T-cell (primary cell): ENCODE results near the gene LMF1. TPM values are rescaled to one million over a fixed set of nuclear protein-coding genes. Genes with fewer than 3 reads are reported as not detected.
"Not testable (repeated sequence)": the region's sequence is repeated elsewhere in the genome, so short reads cannot be mapped to it uniquely, and the experiment has no call there.

Experiments
- ATAC-seq, 4 experiments: fragments of 200-7000 bp in 3 of 4; fragments of 150-1000 bp in 1 of 4; cut with Tn5 transposase; replicated peaks in 1 of 4; 1 replicate in 3 of 4; 2 replicates in 1 of 4; pipeline ENCODE4 v1.10.0; 2021; ENCODE audit warnings: moderate library complexity in 3 of 4, mild to moderate bottlenecking in 2 of 4, moderate number of reproducible peaks in 1 of 4
- CTCF ChIA-PET, 2 donors: fragments of 300-600 bp; sonication (Branson Sonifier 250); formaldehyde crosslinking; loops; one replicate each; lab custom pipeline; 2022; ENCODE audit warnings: antibody characterized with exemption in 2 of 2; lab: Charles Lee
- POLR2A ChIA-PET, 2 donors: fragments of 300-600 bp; sonication (Branson Sonifier 250); formaldehyde crosslinking; loops; one replicate each; lab custom pipeline; 2022; ENCODE audit warnings: antibody characterized with exemption in 2 of 2; lab: Charles Lee
- DNase-seq, 35 experiments: peaks; one replicate each; pipeline versions ENCODE4 v3.0.0 to v3.0.0-alpha.2; 2013 to 2023
- H3K27ac ChIP-seq: one replicate; pipeline ENCODE4 v1.5.1; 2013; ENCODE audit warnings: low read length
- H3K27me3 ChIP-seq, 2 experiments: replicated peaks in 1 of 2; 1 replicate in 1 of 2; 2 replicates in 1 of 2; pipeline versions ENCODE4 v1.6.1 to v1.7.0; 2013; ENCODE audit warnings: low read length in 1 of 2, mixed read lengths in 1 of 2; ENCODE audit not compliant: control insufficient read depth in 2 of 2, insufficient read depth in 2 of 2; ENCODE audit errors: extremely low read depth in 1 of 2
- H3K36me3 ChIP-seq, 2 donors: 1 replicate in 1 of 2; 2 replicates in 1 of 2; pipeline versions ENCODE4 v1.6.1 to v1.7.0; 2013; ENCODE audit warnings: low read length in 1 of 2; ENCODE audit not compliant: control insufficient read depth in 2 of 2, insufficient read depth in 1 of 2; ENCODE audit errors: extremely low read depth in 1 of 2
- H3K4me1 ChIP-seq, 2 experiments: 1 replicate in 1 of 2; 2 replicates in 1 of 2; pipeline versions ENCODE4 v1.6.1 to v1.7.0; 2013; ENCODE audit warnings: low read length in 2 of 2, mixed read lengths in 1 of 2; ENCODE audit not compliant: insufficient read depth in 2 of 2, control insufficient read depth in 1 of 2; ENCODE audit errors: extremely low read depth in 1 of 2
- H3K4me3 ChIP-seq, 2 donors: 1 replicate in 1 of 2; 2 replicates in 1 of 2; pipeline versions ENCODE4 v1.5.1 to v1.7.0; 2013; ENCODE audit warnings: mild to moderate bottlenecking in 2 of 2, low read length in 1 of 2, moderate library complexity in 1 of 2; ENCODE audit not compliant: control insufficient read depth in 1 of 2; ENCODE audit errors: extremely low read depth in 1 of 2
- H3K9me3 ChIP-seq: 2 replicates; pipeline ENCODE4 v1.7.0; 2013
- H3K27ac Mint-ChIP-seq, 2 donors: one replicate each; pipeline ENCODE4 v1.8.0; 2020 to 2021; ENCODE audit warnings: mild to moderate bottlenecking in 2 of 2, mixed read lengths in 2 of 2
- H3K27me3 Mint-ChIP-seq, 2 donors: one replicate each; pipeline ENCODE4 v1.8.0; 2021 to 2022; ENCODE audit warnings: mixed read lengths in 2 of 2
- H3K36me3 Mint-ChIP-seq: one replicate; pipeline ENCODE4 v1.8.0; 2021; ENCODE audit warnings: mixed read lengths
- H3K4me1 Mint-ChIP-seq, 3 donors: one replicate each; pipeline ENCODE4 v1.8.0; 2020 to 2022; ENCODE audit warnings: mixed read lengths in 3 of 3, mild to moderate bottlenecking in 1 of 3
- H3K4me3 Mint-ChIP-seq, 3 donors: one replicate each; pipeline ENCODE4 v1.8.0; 2020 to 2022; ENCODE audit warnings: mild to moderate bottlenecking in 3 of 3, mixed read lengths in 3 of 3, moderate library complexity in 3 of 3
- H3K9me3 Mint-ChIP-seq, 3 donors: one replicate each; pipeline ENCODE4 v1.8.0; 2020 to 2022; ENCODE audit warnings: mixed read lengths in 3 of 3
- WGBS: methylation state at CpG from one replicate; pipeline ENCODE4 v1.1.5; 2013; ENCODE audit warnings: missing lambda C conversion rate; ENCODE audit not compliant: insufficient coverage; 5-methylcytosine and 5-hydroxymethylcytosine counted together
- total RNA-seq, 35 experiments: library from RNA in 6 of 35; stranded (reverse) in 6 of 35; fragments of 120-200 nt in 1 of 35; gene quantifications; one replicate each; pipeline versions ENCODE4 v1.2.1 to v1.2.4 and lab custom pipeline; 2013 to 2026

The LMF1 gene
- total RNA-seq, 5 donors from 2014 or later (not counting 1 experiment from before 2014, with no cell fraction given) = 46.6 to 59.4 (median 51.1) TPM

GRCh38 chr16:858971-859370 lies 111.8 kb downstream of the LMF1 start:
- CTCF ChIA-PET, POLR2A ChIA-PET: not testable (repeated sequence)
- H3K9me3 Mint-ChIP-seq = peaks cover 7 to 15% (median 13%) of the 10 kb centered on the region in 3 donors

GRCh38 chr16:858441-858840 lies 112.3 kb downstream of the LMF1 start:
- ATAC-seq, H3K9me3 ChIP-seq: not testable (repeated sequence)

More at GRCh38 chr16:858971-859370, 111.8 kb downstream of the LMF1 start:
- not testable (repeated sequence) for H3K27ac Mint-ChIP-seq, H3K27me3 ChIP-seq, H3K36me3 ChIP-seq, H3K27ac ChIP-seq, H3K4me3 Mint-ChIP-seq, DNase-seq, H3K36me3 Mint-ChIP-seq, H3K9me3 ChIP-seq, H3K4me1 ChIP-seq, H3K27me3 Mint-ChIP-seq, H3K4me1 Mint-ChIP-seq, ATAC-seq, H3K4me3 ChIP-seq
- WGBS = 99% methylated on average over 29 of the region's 35 CpGs

DNA sequence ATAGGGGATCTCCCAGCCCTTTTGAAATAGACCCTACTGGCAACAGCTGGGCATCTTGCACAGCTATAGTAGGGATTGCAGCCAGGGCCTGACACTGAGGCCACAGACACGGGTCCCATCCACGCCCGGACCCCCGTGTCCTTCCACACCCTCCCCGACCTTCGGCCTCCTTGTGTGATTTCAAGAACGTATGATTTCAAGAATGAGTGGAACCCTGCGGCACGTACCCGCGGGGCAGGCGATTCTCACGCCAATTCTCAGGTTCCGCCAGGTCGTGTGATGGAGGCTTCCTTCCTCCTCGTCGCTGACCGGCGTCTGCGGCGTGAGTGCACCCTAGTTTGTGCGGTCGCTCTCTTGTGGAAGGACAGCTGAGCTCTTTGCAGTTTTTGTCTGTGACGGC lies 114.0 kb downstream of the LMF1 start:
- H3K9me3 Mint-ChIP-seq = peaks cover 6 to 12% (median 9%) of the 10 kb centered on the region in 3 donors
- 98% methylated on average over 24 of the region's 24 CpGs for WGBS
- Histone ChIP-seq H3K9me3 (peaks cover 3% of the 10 kb centered on the region), H3K27me3 (no peaks in the 10 kb centered on the region), H3K36me3 (peaks cover 0 to 3% of the 10 kb centered on the region in 2 donors), H3K4me1 (no peaks in the 10 kb centered on the region), H3K27ac (no peak overlapping the region), H3K4me3 (no peak overlapping the region)
- H3K4me3 Mint-ChIP-seq = no peak overlapping the region
- ChIA-PET CTCF (no interaction called here), POLR2A (no interaction called here)
- H3K36me3 Mint-ChIP-seq = peaks cover 8% of the 10 kb centered on the region
- no peak overlapping the region for H3K27ac Mint-ChIP-seq
- DNase-seq = no peak
- H3K27me3 Mint-ChIP-seq = no peaks in the 10 kb centered on the region
- no peak for ATAC-seq
- no peaks in the 10 kb centered on the region for H3K4me1 Mint-ChIP-seq

More at GRCh38 chr16:858441-858840, 112.3 kb downstream of the LMF1 start:
- H3K4me1 ChIP-seq, H3K36me3 ChIP-seq, H3K27ac Mint-ChIP-seq, DNase-seq, H3K4me1 Mint-ChIP-seq, CTCF ChIA-PET, H3K27ac ChIP-seq, H3K4me3 Mint-ChIP-seq, POLR2A ChIA-PET, H3K27me3 ChIP-seq, H3K4me3 ChIP-seq, H3K36me3 Mint-ChIP-seq, H3K27me3 Mint-ChIP-seq: not testable (repeated sequence)
- WGBS = 94% methylated on average over 18 of the region's 36 CpGs
- H3K9me3 Mint-ChIP-seq = peaks cover 7 to 15% (median 13%) of the 10 kb centered on the region in 3 donors

GRCh38 chr16:856101-856500 lies 114.7 kb downstream of the LMF1 start:
- WGBS = 98% methylated on average over 5 of the region's 12 CpGs
- POLR2A ChIA-PET = no interaction called here
- H3K27ac ChIP-seq = no peak overlapping the region
- DNase-seq (no peak), ATAC-seq (no peak)
- H3K27me3 Mint-ChIP-seq = no peaks in the 10 kb centered on the region
- peaks cover 4 to 8% (median 7%) of the 10 kb centered on the region in 3 donors for H3K9me3 Mint-ChIP-seq
- no peak overlapping the region for H3K4me3 Mint-ChIP-seq
- H3K36me3 Mint-ChIP-seq = peaks cover 8% of the 10 kb centered on the region
- no peaks in the 10 kb centered on the region for H3K9me3 ChIP-seq
- H3K27ac Mint-ChIP-seq = no peak overlapping the region
- CTCF ChIA-PET = no interaction called here
- no peaks in the 10 kb centered on the region for H3K4me1 Mint-ChIP-seq
- H3K27me3 ChIP-seq = no peaks in the 10 kb centered on the region
- H3K36me3 ChIP-seq = peaks cover 0 to 3% of the 10 kb centered on the region in 2 donors
- H3K4me3 ChIP-seq = no peak overlapping the region
- no peaks in the 10 kb centered on the region for H3K4me1 ChIP-seq

- no peak for DNase-seq
Observed at GRCh38 chr16:855471-855870, 115.3 kb downstream of the LMF1 start.

DNA sequence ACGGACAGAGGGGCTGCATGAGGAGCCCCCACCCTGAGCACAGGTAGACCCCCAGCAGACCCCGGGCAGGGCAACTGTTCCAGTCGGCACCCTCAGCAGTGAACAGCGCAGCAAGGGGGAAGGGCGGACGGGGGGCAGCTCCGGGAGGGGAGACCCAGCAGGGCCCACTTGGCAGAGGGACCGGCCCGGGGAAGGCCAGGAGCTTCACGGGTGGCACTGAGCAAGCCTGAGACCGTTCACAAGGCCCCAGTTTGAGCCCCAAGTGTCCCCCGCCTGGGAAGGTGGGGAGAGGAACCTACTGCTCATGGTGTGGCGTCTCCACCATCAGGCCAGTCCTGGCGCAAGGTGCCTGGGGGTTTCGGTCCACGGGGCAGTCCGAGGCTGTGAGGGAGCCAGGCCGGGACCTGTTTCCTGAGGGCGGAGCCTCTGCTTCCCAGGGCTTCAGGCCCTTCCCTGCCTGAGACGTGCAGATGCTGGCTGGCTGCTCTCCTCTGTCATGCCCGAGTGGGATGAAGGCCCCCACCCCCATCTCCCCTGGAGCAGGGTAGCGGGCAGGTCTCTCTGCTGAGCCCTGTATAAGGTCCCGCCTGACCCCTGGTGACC lies 115.9 kb downstream of the LMF1 start:
- no peaks in the 10 kb centered on the region for H3K9me3 Mint-ChIP-seq
- no peaks in the 10 kb centered on the region for H3K4me1 Mint-ChIP-seq
- ChIA-PET POLR2A (no interaction called here), CTCF (interaction anchor here in 1 of 2 donors (0.5 kb wide), 1 partner anchor 511 kb away, joined by 3 read pairs; no protein-coding TSS in a partner anchor)
- H3K4me3 ChIP-seq = no peak overlapping the region
- no peaks in the 10 kb centered on the region for H3K4me1 ChIP-seq
- H3K36me3 Mint-ChIP-seq = peaks cover 4% of the 10 kb centered on the region
- DNase-seq (no peak), ATAC-seq (no peak)
- peaks cover 0 to 3% of the 10 kb centered on the region in 2 donors for H3K36me3 ChIP-seq
- no peak overlapping the region for H3K27ac ChIP-seq
- H3K4me3 Mint-ChIP-seq = no peak overlapping the region
- H3K27ac Mint-ChIP-seq = no peak overlapping the region
- WGBS = 91% methylated on average over 21 of the region's 23 CpGs
- H3K27me3 Mint-ChIP-seq = no peaks in the 10 kb centered on the region
- no peaks in the 10 kb centered on the region for H3K27me3 ChIP-seq
- peaks cover 1% of the 10 kb centered on the region for H3K9me3 ChIP-seq

More at GRCh38 chr16:855471-855870, 115.3 kb downstream of the LMF1 start:
- ChIA-PET POLR2A (no interaction called here), CTCF (interaction anchor here in 1 of 2 donors (0.5 kb wide), 1 partner anchor 512 kb away, joined by 3 read pairs; no protein-coding TSS in a partner anchor)
- Histone ChIP-seq H3K27me3 (no peaks in the 10 kb centered on the region), H3K4me1 (no peaks in the 10 kb centered on the region), H3K27ac (no peak overlapping the region), H3K36me3 (peaks cover 0 to 3% of the 10 kb centered on the region in 2 donors), H3K9me3 (no peaks in the 10 kb centered on the region), H3K4me3 (no peak overlapping the region)
- WGBS = 89% methylated on average over 13 of the region's 13 CpGs
- no peaks in the 10 kb centered on the region for H3K4me1 Mint-ChIP-seq
- H3K27ac Mint-ChIP-seq = no peak overlapping the region
- peaks cover under 1 to 2% (median 1%) of the 10 kb centered on the region in 3 donors for H3K9me3 Mint-ChIP-seq
- H3K36me3 Mint-ChIP-seq = peaks cover 4% of the 10 kb centered on the region
- no peaks in the 10 kb centered on the region for H3K27me3 Mint-ChIP-seq
- H3K4me3 Mint-ChIP-seq = no peak overlapping the region
- no peak for ATAC-seq
